Ureter (tissue), 1 donor: ENCODE results near the gene NKTR. TPM values are rescaled to one million over a fixed set of nuclear protein-coding genes. Genes with fewer than 3 reads are reported as not detected.
"Not testable (repeated sequence)": the region's sequence is repeated elsewhere in the genome, so short reads cannot be mapped to it uniquely, and the experiment has no call there.

Experiments
- DNase-seq: peaks from one replicate; pipeline ENCODE4 v3.0.0-alpha.2; 2020; ENCODE audit warnings: low spot score
- total RNA-seq: library from RNA; stranded (reverse); gene quantifications from one replicate; pipeline ENCODE4 v1.2.4, GENCODE V29; 2023
- donor health status: DM: yes; HTN: yes; CAD: no.

NKTR gene
- 137 TPM for total RNA-seq

DNA sequence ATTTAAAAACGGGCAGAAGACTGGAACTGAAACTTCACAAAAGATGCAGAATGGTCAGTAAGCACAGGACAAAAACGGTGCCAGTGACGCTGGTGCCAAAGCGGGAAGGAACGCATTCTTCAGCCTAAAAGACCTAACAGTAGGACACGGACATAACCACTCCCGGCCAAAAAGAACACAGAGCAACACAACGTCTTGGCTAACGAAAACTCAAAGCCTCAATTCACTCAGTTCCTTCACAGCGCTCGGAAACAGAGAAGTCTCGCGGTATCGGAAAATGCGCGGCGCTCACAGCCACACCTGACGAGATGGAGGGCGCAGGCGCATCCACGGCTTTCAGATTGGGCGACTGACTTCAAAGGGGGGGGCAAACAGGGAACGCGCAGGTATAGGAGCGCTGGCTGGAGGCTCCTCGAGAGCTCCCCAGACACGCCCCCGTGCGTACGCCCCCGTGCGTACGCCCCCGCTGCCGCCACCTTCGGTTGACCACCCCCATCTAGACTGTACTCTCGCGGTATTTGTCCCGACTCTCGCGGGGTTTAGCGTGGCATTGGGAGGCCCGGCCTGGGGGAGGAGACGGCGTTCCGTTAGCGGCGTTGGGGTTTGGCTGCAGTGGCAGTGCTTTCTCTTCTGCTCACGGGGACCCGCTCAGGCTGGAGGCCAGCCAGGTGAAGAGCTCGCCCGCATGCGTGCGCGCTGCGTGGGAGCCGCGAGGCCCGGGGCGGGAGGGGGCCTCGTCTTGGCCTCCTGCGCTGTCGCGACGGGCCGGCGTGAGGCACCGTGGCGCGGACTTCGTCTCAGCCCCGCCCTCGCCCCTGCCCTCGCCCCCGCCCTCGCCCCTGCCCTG lies at the start of gene NKTR:
NKTR (plus strand) TSS at position 576 of the 847 bp plus-strand sequence. CDS start 321 bp downstream, outside the sequence.
- peak; percentile 99 for DNase-seq

GRCh38 chr3:42552830-42553229 lies 47.7 kb upstream of the NKTR start:
- no peak for DNase-seq

- DNase-seq: no peak
Measured at GRCh38 chr3:42556089-42556632, 44.3 kb upstream of the NKTR start.

DNA sequence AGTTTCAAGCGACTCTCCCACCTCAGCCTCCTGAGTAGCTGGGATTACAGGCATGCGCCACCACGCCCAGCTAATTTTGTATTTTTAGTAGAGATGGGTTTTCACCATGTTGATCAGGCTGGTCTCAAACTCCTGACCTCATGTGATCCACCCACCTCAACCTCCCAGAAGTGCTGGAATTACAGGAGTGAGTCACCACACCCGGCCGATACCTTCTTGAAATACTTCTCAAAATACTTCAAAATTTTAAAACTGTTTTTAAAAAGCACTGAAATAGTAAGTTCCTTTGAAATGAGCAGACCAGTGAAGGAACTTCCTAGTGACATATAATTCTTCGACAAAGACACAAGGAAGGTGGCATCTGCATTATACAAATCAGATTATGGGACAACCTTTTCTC lies 43.7 kb upstream of the NKTR start:
- not testable (repeated sequence) for DNase-seq

DNA sequence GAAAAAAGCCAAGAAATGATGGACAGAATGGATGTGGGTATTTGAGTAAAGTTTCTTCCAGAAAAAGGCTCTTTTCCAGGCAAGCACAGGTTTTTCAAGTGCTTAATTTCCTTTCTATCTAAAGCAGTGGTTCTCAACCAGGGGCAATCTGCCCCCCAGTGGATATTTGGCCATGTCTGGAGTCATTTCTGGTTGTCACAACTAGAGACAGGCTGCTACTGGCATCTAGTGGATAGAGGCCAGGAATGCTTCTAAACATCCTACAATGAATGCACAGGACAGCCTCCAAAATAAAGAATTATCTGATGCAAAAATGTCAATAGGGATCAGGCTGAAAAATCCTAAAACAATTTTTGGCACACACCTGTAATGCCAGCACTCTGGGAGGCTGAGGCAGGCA lies 42.6 kb upstream of the NKTR start:
- DNase-seq: no peak

- DNase-seq: no peak
Measured at GRCh38 chr3:42562047-42562907, 38.2 kb upstream of the NKTR start.

DNA sequence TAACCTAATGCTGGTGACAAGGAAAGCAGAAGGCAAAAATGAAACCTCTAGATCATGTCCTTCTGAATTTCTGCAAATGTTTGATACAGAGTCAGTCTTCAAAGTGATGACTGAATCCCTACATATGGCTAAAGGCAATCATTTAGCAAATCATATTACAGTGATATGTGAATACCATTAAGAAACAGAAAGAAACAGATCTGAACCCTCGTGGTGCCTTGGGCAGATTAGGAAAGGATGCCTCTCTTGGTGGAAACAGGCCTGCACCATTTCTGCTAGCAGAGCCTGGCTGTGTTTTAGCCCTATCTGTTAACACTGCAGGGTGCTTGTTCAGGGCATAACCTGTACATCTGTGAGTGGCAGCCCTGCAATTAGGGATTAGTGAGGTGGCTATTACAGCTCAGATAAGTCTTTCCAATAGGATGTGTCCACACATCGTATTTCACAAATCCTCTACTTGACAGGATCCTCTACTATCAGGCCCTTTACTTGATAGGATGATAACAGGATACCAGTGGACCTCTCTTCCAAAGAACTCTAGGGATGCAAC lies 30.8 kb upstream of the NKTR start:
- DNase-seq: no peak

GRCh38 chr3:42572278-42572677 lies 28.2 kb upstream of the NKTR start:
- DNase-seq: no peak

GRCh38 chr3:42575137-42575741 lies 25.2 kb upstream of the NKTR start:
- no peak for DNase-seq

- DNase-seq: no peak
Measured at GRCh38 chr3:42578054-42578453, 22.4 kb upstream of the NKTR start.

DNA sequence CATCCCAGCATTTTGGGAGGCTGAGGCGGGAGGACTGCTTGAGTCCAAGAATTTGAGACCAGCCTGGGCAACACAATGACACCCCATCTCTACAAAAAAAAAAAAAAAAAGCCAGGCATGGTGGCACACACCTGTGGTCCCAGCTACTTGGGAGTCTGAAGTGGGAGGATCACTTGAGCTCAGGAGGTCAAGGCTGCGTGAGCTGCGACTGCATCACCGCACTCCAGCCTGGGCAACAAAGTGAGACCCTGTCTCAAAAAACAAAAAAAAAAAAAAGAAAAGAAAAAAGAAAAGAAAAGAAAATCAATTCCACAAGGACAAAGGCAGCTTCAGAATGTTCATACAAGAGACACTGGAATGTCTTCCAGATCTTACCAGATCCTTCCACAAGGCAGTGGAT lies 21.1 kb upstream of the NKTR start:
- not testable (repeated sequence) for DNase-seq

GRCh38 chr3:42581400-42581708 lies 19.1 kb upstream of the NKTR start:
- no peak for DNase-seq

DNA sequence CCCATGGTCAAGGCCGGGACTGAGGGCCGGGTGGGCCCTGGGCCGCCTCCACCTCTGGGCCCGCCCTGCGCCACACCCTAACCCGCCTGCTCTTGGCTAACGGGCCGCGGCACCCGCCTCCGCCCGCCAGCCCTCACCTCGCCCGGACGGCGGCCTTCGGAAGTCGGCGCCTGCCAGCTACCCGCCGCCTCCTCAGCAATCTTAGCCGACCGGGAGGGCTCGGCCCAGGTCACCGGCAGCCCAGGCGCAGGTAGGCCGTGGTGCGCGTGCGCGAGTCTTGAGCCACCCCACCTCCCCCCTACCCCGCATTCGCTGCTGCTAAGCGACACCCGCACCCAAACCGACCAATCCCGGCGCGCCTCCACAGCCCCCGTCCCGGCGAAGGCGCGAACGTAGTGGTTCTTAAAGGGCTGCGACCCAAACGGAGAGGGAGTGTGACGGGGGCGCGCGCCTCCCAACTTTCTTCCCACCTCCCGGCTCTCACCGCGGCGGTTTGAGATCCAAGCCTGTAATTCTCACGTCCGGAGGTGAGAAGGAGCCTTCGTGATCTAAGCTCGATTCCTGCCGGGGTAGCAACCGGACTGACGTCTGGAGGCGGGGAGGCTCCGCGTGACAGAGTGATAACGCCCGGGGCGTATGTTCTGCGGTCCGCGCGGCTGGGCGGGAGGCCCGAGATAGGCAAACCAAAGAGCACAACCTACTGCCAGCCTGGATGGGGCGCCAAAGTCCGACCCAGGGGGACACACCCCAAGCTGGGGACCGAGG lies 18.6 kb upstream of the NKTR start, which contains the start of gene SEC22C:
SEC22C (minus strand) TSS at position 259 of the 765 bp plus-strand sequence. CDS start 12,921 bp downstream, outside the sequence.
- DNase-seq: peak; percentile 95

DNA sequence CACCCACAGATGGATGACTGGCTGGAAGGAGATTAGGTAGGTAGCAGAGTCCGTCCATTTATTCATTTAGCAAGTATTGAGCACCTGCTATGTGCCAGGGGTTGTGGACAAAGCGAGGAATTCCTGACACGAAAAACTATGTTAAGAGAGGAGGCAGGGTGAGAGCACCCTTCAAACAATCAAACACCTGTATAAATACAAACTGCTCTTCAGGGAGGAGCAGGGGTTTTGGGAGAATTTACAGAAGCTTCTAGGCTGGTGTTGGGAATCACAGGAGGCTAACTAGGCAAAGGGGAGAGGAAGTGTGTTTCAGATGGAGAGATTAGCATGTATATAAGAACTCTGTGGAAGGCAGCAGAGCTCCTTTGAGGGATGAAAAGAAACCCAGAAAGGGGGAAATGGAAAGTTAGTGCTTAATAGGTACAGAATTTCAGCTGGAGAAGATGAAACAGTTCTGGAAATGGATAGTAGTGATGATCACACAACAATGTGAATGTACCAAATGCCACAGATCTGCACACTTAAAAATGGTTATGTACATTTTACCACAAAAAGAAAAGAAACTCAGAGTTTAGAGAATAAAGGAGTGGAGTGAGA lies 17.9 kb upstream of the NKTR start:
- no peak for DNase-seq

GRCh38 chr3:42588625-42589024 lies 11.9 kb upstream of the NKTR start:
- no peak for DNase-seq

DNA sequence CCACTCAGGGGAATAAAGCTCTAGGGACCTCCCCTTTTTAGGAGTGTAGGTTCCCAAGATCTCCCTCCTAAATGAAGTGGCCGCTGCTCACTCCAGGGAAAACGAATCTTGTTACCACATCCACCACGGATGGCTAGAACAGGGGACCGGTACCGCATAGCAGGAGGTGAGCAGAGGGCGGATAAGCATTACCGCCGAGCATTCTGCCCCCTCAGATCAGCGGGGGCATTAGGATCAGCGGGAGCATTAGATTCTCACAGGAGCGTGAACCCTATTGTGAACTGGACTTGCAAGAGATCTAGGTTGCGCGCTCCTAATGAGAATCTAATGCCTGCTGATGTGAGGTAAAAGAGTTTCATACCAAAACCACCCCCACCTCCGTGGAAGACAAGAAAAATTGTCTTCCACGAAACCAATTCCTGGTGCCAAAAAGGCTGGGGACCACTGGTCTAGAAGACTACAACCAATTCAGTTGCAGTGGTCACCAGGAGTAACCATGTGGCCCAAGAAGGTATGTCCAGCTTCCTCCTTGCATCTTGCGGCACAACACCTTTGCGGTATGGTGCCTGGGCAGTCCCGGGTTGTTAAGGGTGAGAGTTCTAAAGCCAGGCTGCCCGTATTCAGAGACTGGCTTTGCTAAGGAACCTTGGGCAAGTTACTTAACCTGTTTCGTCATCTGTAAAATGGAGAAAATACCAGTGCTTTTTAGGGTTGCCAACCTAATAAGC lies 10.9 kb upstream of the NKTR start:
- no peak for DNase-seq

- peak; percentile 45 for DNase-seq
Measured at GRCh38 chr3:42590989-42591756, 9.3 kb upstream of the NKTR start.

DNA sequence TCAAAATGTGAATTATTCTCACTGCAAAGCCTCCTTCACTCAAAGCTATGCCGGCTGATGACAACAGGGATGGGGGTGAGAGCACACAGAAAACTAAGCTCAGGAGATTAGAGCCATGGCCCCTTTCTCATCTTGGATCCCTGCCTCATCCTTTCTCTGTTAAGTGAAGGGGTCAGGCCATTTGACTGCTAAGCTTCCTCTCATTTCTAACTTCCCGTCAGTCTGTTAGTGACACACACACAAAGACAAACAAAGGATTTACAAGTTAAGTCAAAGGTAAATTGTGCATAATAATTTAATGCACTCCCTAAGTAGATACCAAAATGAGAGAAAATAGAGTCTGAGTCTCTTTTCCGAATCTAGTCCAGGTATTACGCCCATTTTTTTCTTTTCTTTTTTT lies 8.7 kb upstream of the NKTR start:
- no peak for DNase-seq

DNA sequence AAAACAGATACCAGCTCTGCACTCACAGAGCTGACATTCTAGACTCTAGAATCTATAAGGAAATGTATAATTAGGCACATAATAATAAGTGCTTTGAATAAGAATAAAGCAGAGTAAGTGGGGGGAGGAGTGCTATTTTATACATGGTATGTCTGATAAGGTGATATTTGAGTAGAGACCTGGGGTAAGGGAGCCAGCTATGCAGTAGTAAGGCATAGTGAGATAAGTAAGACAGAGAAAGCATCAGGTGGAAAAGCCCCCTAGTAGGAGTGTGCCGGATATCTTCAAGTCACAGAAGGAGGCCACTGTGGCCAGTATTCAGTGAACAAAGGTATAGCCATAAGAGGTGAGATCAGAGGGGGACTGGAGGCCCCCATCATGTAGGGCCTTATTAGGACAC lies 6.9 kb upstream of the NKTR start:
- no peak for DNase-seq
